GM18502 (cell line): Measurements from ENCODE around the gene XRN2.
"Not testable (repeated sequence)": the region's sequence is repeated elsewhere in the genome, so short reads cannot be mapped to it uniquely, and the experiment has no call there.

Experiments
- ATAC-seq: cut with Tn5 transposase; IDR thresholded peaks from one replicate; pipeline ENCODE4 v1.9.1; 2021; ENCODE audit warnings: mild to moderate bottlenecking; ENCODE audit not compliant: unreplicated experiment, poor library complexity

Gene XRN2

GRCh38 chr20:21342656-21343345 is 39.7 kb downstream of the XRN2 start:
- no peak for ATAC-seq

- no peak for ATAC-seq
Observed at GRCh38 chr20:21344206-21344900, 41.2 kb downstream of the XRN2 start.

- ATAC-seq = no peak
Observed at GRCh38 chr20:21344961-21345360, 41.8 kb downstream of the XRN2 start.

- ATAC-seq = no peak
Observed at GRCh38 chr20:21352703-21353102, 49.6 kb downstream of the XRN2 start.

- ATAC-seq = no peak
Observed at GRCh38 chr20:21353236-21353635, 50.1 kb downstream of the XRN2 start.

GRCh38 chr20:21355981-21356380 is 52.9 kb downstream of the XRN2 start:
- no peak for ATAC-seq

GRCh38 chr20:21356386-21356785 is 53.3 kb downstream of the XRN2 start:
- ATAC-seq = no peak

GRCh38 chr20:21357844-21358243 is 54.7 kb downstream of the XRN2 start:
- no peak for ATAC-seq

- no peak for ATAC-seq
Observed at GRCh38 chr20:21358737-21359136, 55.6 kb downstream of the XRN2 start.

GRCh38 chr20:21360705-21361104 is 57.6 kb downstream of the XRN2 start:
- no peak for ATAC-seq

- ATAC-seq = no peak
Observed at GRCh38 chr20:21361266-21361665, 58.1 kb downstream of the XRN2 start.

- no peak for ATAC-seq
Observed at GRCh38 chr20:21364413-21364812, 61.3 kb downstream of the XRN2 start.

GRCh38 chr20:21365771-21366170 is 62.6 kb downstream of the XRN2 start:
- ATAC-seq = no peak

- not testable (repeated sequence) for ATAC-seq
Observed at GRCh38 chr20:21366273-21366672, 63.1 kb downstream of the XRN2 start.

- no peak for ATAC-seq
Observed at GRCh38 chr20:21368791-21369190, 65.7 kb downstream of the XRN2 start.

- no peak for ATAC-seq
Observed at GRCh38 chr20:21371193-21371592, 68.1 kb downstream of the XRN2 start.

GRCh38 chr20:21372016-21372415 is 68.9 kb downstream of the XRN2 start:
- no peak for ATAC-seq

GRCh38 chr20:21373436-21373835 is 70.3 kb downstream of the XRN2 start:
- no peak for ATAC-seq

GRCh38 chr20:21376626-21377025 is 73.5 kb downstream of the XRN2 start:
- no peak for ATAC-seq

- no peak for ATAC-seq
Observed at GRCh38 chr20:21377701-21378100, 74.6 kb downstream of the XRN2 start.

GRCh38 chr20:21378259-21378658 is 75.1 kb downstream of the XRN2 start:
- ATAC-seq = no peak

GRCh38 chr20:21380711-21381110 is 77.6 kb downstream of the XRN2 start:
- no peak for ATAC-seq
